ENCODE measurements around the gene PPP1R14D.
A peak's percentile ranks its signal among the peaks of the same experiment; 100 is the strongest.

Gene PPP1R14D

GRCh38 chr15:40815042-40815698 is 13.3 kb downstream of the PPP1R14D start:
- no peak for DNase-seq

- DNase-seq, result no peak
Measured at GRCh38 chr15:40812721-40813425, 15.6 kb downstream of the PPP1R14D start.

- DNase-seq, result no peak
Measured at GRCh38 chr15:40808861-40809450, 19.6 kb downstream of the PPP1R14D start.

GRCh38 chr15:40807888-40808461 is 20.5 kb downstream of the PPP1R14D start:
- no peak for DNase-seq

GRCh38 chr15:40807028-40807887 is 21.2 kb downstream of the PPP1R14D start, which contains the start of the genes DNAJC17 and ZFYVE19:
DNAJC17 (minus strand) TSS chr15:40807473; CDS start chr15:40807446, 27 bp downstream.
ZFYVE19 (plus strand) TSS chr15:40807089; CDS start chr15:40807590, 501 bp downstream.
- DNase-seq, result peak; percentile 94

GRCh38 chr15:40806672-40807027 is 21.9 kb downstream of the PPP1R14D start:
- no peak for DNase-seq

GRCh38 chr15:40803688-40804087 is 24.8 kb downstream of the PPP1R14D start:
- DNase-seq, result no peak

- no peak for DNase-seq
Measured at GRCh38 chr15:40803076-40803475, 25.4 kb downstream of the PPP1R14D start.

- DNase-seq, result no peak
Measured at GRCh38 chr15:40799523-40799922, 29.0 kb downstream of the PPP1R14D start.

GRCh38 chr15:40796512-40796911 is 32.0 kb downstream of the PPP1R14D start:
- DNase-seq, result no peak

GRCh38 chr15:40796041-40796440 is 32.5 kb downstream of the PPP1R14D start:
- no peak for DNase-seq

- no peak for DNase-seq
Measured at GRCh38 chr15:40793216-40793989, 35.1 kb downstream of the PPP1R14D start.

GRCh38 chr15:40792394-40792793 is 36.1 kb downstream of the PPP1R14D start:
- DNase-seq, result no peak

- no peak for DNase-seq
Measured at GRCh38 chr15:40790718-40791117, 37.8 kb downstream of the PPP1R14D start.

- DNase-seq, result no peak
Measured at GRCh38 chr15:40789999-40790398, 38.5 kb downstream of the PPP1R14D start.

GRCh38 chr15:40789119-40789518 is 39.4 kb downstream of the PPP1R14D start:
- no peak for DNase-seq

- DNase-seq, result no peak
Measured at GRCh38 chr15:40787991-40788390, 40.5 kb downstream of the PPP1R14D start.

GRCh38 chr15:40787344-40787841 is 41.1 kb downstream of the PPP1R14D start:
- peak; percentile 74 for DNase-seq

- DNase-seq, result no peak
Measured at GRCh38 chr15:40785814-40786213, 42.7 kb downstream of the PPP1R14D start.

GRCh38 chr15:40785164-40785563 is 43.3 kb downstream of the PPP1R14D start:
- no peak for DNase-seq

GRCh38 chr15:40782609-40783227 is 45.8 kb downstream of the PPP1R14D start:
- DNase-seq, result peak; percentile 85

Measured in CD4-positive, alpha-beta T cell treated with Interleukin-6 for 4 hours (primary cell).